Putamen (tissue), 1 donor: ENCODE measurements around the gene SSBP3.

Source experiments
- DNase-seq: peaks from one replicate; pipeline ENCODE4 v3.0.0-alpha.2; 2016; ENCODE audit warnings: low spot score

The SSBP3 gene

DNA sequence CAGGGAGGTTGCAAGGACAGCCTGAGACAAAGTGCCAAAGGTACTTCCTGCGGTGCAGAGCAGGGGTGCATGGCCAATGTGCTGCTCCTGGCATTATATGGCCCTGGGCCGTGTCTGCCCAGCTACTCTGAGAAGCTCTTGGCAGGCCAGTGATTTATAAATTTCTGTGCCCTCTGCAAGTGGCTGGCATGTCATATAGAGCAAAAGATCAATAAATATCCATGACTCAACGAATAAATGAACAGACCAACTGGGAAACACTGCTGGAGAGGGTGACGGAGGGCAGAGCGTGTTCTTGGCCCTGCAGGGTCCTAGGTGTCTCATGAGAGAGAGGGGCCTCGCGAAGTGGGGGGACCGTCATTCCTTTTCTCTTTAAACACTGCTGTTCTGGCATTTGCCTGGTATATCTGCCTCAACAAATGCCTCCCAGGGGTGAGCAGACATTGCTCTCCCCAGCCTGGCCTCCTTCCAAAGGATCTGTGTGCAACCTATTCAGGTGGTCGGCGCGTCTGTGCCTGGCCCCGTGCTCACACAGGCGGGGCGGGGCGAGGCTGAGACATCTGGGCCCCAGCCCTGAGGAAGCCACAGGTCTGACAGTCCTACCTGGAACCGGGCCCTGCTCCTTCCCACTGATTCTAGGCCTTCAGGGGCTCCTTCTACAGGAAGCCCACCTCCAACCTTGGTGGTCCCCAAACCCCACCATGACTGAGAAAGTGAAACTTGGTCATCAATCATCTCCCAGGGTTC, 123.9 kb downstream of the SSBP3 start:
- no peak for DNase-seq

DNA sequence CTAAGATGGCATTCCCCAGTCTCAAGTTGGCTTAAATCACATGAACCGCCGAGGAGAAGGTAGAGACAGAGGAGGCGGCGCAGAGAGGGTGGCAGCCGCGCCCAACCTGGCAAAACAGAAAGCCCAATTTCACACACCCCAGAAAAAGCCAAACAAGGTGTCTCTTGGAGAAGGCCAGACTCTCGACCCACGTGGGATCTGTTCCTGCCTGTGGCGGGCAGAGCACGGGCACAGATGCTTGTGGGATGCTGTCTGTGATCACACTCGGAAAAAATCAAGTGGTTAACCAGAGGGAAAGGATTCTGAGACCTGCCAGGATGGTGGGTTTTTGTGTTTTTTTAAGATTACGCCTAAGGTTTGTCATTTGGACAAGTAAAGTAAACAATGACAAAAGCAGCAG, 125.5 kb downstream of the SSBP3 start:
- DNase-seq, result no peak

DNA sequence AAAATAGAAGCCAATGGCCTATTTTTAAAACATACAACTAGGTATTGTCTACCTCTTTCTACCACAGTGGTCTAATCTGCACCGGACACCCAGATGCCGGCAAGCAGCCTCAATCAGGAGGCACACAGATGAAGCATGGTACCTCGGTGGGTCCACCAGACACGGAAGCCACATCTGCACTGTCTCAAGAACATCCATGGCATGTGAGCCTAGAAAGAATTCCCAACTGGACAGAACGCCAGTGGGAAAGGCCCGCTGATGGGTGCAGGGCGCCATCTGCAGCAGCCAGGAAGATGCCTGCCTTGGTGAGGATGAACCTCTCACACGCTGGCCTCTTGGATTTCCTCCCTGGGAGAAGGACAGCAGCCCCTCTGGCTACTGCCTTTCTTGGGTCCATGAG, 126.7 kb downstream of the SSBP3 start:
- DNase-seq, result no peak

DNA sequence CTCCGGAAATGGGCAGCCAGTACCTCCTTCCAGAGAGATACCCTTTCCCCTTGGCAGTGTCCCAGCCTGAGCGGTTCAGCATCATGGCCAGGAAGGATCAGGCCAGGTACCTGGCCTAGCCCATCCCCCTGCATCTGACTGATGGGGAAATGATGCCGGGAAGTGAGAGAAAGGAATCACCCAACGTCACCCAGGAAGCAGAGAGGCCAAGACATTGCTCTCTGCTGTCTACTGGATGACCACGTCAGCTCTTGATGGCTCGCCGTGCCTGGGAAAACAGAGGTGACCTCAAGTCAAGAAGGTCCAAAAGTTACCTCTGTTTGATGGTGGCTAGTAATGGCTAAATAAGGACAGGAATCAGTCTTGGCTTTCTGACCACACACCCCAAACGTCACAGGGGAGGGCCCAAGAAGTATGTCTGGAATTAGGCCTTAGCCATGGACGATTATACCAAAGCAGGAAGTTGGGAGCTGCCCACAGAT, 127.2 kb downstream of the SSBP3 start:
- no peak for DNase-seq

DNA sequence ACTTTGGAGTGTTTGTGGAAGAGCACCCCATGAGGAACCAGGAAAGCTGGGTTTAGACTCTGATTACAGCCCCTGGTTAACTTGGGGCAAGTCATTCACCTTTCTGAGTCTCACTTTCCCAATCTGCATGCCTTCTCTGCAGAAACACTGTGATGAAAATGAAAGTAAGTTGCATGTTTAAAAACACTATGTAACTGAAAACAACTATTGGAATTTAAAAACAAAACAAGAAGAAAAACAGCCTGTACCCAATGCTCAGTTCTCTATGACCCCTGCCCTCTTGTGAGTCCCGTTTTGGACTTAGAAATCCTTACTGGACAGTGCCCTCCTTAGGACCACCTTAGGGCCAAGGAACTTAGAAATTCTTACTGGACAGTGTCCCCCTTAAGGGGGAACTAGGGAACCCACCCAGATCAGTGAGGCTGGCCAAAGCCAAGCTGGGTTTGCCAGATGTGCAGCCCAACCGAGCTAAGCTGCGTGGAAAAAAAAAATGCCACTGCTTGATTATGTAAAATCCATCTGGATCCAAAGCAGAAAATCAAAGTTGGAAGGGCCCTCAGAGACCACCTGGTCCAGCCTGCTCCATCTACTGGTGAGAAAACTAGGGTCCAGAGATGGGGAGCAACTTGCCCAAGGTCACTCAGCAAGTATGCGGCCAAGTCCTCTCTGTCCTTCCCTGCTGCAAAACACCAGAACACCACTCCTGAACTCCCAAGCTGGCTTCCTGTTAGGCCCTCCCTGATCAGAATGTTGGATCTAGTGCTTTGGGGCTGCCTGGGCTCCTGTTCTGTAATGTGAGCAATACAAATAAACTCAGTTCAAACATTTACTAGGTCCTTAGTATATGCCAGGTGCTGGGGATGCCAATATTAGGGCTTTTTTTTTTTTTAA, 128.5 kb downstream of the SSBP3 start:
- no peak for DNase-seq

DNA sequence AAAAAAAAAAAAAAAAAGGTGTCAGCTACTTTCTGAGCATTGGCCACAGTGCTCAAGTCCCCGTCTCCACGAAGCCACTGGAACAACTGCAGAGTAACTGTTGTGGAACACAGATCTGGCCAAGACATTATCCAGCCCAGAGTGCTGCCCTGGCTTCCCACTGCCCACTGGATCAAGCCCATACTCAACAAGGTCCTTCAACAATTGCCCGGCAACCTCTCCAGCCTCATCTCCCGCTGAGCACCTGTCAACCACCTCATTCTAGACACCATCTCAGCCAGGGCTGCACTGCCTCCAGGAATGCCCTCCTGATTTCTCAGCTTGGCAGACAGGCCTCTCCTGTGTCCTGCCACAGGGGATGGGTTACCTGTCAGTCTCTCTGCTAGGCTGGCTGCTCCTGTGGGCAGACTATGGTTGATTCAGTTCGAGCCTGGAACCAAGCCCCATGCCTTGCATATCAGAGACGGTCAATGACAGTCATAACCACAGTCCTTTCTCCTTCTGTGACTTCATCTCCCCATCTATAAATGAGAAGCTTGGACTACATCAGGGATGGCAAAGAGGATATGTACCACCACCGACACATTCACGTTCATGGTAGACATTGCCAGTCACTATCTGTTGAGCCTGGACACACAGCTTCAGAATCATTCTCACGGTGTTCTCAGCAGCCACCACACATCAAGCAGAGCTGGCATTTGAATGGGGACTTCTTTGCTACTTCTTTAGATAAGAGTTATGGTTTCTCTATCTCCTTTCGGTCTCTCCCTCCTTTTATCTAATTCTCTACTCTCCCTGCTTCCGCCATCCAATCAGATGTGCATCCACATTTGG, 129.4 kb downstream of the SSBP3 start:
- DNase-seq, result no peak

DNA sequence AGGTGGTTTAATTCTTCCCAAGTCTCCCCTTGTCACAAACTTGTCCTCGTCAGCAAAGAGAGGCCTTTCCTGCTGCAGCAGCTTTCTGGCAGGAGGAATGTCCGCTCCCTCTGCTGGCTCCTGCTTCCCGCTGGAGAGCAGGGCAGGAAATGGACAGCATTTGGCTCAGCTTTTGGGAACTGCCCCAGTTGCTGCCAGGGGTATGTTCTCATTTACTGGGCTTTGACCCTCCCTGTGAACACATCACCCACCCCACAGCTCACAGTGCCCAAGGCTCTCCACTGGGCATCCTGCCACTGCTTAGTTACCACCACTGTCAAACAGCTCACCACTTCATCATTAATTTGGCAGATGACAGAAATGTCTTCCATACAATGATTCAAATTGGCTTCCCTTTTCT, 130.8 kb downstream of the SSBP3 start:
- no peak for DNase-seq

DNA sequence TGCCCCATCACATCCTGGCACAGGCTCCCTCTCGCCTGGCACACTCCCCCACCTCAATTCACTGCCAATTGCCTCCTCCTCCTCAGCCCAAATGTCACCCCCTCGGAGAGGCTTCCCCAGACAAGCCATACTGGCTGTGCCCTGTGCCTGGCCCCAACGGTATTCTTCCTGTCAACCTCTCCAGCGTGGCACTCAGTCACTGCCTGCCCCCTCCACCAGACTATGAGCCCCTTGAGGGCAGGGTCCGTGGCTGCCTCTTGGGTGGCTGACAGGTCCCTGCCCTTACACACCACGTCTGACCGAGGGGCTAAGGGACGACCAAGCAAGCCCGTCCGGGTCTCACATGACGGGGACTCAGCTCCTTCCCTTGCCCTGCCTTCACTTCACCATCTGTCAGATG, 131.3 kb downstream of the SSBP3 start:
- no peak for DNase-seq

DNA sequence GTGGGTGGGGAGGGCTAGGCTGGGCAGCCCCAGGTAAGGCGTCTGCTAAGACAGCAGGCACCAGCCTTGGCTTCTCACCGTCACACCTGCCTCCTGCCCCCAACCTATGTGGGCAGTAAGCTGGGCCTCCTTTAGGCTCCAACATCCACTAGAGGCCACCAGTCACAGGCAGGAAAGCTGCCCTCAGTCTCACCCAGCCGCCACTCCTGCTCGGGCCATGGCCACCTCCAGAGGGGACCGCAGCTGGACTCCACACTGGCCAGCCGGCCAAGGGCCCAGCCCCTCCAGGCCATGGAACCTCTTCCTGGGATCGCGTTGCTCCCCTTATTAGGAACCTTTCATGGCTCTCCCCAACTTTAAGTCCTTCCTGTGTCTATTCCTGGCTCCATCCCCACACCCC, 131.7 kb downstream of the SSBP3 start:
- no peak for DNase-seq

DNA sequence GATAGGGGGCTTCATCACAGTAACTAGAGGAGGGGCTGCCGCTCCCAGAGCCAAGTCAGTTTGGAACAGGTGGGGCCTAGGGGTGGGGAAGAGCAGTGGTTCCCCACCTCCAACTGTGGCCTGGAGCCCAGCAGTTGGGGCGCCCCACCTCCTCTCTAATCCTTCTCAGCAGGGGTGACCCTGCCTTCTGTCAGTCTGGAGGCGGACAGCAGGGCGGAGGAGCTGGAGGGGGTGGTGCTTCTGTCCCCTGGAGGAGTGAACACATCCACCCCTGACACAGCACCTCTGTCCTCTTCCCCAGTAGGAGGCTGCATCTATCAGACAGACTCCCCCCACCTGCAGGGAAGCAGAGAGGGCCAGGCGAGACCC, 132.4 kb downstream of the SSBP3 start:
- DNase-seq, result no peak

DNA sequence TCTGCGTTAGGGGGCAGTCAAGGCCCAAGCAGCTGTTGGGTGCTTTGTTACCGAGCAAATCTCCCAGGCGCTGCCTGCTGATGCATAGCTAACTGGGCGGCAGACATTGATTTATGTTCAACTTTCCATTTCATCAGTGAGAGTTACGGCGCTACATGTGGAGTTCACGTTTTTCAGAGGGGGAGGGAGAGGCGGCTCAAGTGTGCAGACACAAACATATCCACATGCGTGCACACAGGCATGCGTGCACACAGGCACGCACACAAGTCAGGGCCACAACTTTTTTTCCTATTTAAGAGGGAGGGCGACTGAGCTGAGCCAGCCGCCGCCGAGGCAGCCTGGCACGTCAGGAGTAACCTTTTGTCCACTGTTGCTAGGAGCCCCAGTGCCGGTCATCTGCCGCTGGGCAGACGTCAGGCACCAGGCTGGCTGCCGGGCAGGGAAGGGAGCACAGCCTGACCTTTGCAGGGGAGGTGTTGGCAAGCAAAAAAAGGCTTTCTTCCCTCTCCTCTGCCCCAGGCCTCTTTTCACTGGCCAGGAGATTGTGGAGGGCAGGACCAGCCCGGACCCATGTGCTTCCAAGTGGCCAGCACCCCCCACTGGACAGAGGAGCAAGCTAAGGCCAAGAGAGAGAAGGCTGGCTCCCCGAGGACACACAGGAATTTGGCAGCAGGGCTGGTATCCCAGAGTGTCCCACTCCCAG, 133.0 kb downstream of the SSBP3 start:
- DNase-seq, result peak; percentile 75

DNA sequence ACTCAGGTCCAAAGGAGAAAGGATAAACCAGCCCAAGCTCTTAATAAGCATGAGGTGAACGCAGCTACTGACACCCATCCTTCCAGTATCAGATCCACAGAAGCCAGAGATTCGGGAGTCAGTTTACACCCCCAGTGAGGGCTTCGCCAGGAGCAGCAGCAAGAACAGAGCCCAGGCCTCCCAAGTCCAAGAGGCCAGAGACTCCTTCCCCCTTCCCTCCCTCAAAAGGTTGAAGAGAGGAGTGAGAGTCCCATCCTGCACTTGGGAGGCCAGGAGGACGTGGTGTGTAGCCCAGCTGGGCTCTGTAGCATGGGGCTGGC, 133.5 kb downstream of the SSBP3 start:
- no peak for DNase-seq

DNA sequence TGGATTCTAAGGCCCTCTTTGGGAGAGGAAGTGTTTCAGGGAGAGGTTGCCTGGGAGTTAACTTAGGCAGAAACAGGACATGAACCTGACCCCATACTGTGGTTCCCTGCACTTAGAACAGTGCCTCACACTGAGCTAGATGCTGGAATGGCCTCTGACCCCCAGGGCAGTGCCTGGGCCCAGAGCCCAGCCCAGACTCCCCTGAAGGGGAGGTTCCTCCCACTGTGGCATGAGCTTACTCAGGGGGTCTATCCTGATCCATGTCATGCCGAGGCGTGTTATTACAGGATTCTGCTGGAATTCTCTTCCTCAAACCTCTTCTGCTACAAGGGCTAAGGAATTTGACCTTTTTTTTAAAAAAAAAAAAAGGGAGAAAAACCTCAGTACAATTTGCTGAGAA, 134.1 kb downstream of the SSBP3 start:
- DNase-seq, result no peak

DNA sequence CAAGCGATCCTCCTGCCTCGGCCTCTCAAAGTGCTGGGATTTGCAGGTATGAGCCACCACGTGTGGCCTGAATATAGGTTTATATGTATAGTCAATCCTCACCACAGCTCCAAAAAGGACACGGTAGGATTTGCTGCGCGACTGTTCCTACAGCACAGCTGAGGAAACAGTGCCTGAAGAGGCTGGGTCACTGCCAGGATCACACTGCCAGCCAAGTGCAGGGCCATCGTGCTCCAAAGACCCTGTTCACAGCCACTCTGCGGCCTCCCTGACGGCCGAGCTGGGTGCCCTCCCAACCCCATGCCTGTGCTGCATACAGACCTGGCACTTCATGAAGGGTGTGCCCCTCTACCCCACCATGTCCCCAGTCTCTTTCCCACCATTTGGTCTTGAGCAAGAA, 134.9 kb downstream of the SSBP3 start:
- DNase-seq, result no peak

DNA sequence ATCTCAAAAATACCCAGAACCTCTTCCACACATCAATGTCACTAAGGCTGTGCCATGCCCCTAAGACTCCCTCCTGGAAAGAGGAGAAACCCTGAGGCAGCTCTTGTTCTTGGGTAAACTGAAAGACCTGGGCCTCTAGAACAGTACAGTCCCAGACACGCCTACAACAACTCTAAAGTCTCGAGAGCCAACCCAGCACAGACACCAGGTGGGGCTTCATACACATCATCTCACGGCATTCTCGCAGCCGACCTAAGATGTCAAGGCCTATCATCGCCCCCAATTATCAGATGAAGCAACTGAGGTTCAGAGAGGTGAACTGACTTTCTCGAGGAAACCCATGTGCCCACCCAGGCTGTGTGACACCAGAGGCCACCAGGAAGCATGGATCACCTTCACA, 135.7 kb downstream of the SSBP3 start:
- no peak for DNase-seq

DNA sequence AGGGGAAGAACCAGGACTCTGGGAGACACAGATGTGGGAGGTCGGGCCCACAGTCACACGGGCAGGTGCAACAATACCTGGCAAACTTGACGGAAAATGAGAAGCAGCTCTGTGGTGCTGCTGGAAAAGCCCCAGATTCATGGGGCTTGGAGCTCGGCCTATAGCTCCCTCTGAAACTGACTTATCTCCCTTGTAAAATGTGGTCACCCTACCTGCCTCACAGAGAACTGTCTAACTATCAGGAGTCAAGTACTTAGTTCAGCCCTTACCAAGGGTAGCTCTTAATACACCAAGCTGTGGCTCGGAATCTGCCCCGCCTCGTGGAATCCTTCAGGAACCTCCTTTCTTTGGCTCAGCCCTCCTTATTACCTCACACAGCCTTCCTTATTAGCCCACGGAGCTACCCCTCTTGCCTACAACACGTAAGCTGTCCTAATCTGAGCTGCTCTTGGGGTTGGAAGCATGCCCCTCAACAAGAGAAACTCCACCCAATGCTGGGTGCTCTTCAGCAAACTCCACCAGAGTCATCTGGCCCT, 137.4 kb downstream of the SSBP3 start:
- DNase-seq, result no peak

DNA sequence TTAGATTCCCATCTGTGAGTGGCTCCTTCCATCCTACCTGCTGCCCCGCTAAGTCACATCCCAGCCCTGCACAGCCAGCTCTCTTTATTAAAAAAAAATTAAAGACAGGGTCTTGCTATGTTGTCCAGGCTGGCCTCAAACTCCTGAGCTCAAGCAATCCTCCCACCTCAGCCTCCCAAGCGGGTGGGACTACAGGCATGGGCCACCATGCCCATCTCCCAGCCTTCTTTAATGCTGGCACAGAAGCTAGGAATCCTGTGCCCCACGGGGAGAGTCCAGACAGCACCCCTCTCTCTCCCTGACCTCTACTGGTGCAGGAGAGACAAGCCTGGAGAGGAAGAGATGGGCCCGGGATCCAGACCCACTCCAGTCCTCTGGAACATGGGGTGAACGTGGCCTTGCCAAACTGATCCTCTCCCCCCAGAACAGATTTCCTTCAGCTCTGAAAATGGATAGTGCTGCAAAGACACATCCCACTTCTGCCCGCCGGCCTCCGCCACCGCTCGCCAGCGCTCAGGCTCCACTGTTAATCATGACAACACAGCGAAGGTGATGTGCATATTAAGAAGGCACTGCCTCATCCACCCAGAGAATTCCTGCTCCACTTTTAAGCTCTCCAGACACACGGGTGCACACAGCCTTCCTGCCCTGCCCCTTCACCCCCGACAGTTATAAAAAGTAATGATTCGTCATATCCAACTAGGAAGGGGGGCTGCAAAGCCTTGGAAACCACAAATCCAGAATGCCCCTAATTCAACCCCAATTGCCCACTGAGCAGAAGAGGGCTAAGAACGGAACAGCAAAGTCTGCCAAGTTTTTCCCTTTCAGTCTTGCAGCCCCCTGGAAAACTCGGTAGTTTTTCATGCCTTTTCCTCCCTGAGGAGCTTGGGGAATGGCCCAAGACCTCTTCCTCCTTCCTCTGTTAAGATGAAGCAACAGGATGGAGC, 138.1 kb downstream of the SSBP3 start:
- no peak for DNase-seq

DNA sequence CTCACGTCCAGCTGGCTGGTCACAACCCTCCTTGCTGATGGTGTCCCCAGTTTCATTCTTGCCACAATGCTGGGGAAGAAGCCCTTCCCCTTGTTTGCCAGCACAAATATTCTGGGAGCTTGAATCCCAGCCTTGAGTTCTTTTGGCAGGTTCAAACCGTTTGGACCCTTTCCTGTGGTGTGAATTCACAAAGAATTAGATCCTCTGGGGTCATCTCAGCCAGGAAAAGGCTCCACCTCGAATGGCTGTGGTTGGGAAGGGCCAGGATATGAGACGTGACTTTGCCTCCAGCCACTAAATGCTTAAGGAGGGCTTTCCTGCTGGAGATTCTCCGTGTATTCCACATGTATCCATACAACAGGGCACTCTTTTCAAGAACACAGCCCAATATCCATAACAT, 139.3 kb downstream of the SSBP3 start:
- no peak for DNase-seq

DNA sequence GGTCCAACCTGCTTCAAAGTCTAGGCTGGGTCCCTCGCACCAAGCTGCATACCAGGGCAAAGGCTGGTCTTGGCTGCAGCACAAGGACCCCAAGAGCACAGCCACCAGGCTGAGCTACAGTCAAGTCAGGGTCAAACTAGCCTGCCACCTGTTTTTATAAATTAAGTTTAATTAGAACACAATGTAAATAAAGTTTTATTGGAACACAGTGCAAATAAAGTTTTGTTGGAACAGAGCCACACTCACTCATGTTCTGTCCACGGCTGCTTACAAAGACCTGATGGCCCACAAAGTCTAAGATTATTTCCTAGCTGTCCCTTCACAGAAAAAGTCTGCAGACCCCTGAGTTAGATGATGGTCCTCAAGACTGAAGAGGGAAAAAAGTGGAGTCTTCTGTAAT, 140.0 kb downstream of the SSBP3 start:
- no peak for DNase-seq

DNA sequence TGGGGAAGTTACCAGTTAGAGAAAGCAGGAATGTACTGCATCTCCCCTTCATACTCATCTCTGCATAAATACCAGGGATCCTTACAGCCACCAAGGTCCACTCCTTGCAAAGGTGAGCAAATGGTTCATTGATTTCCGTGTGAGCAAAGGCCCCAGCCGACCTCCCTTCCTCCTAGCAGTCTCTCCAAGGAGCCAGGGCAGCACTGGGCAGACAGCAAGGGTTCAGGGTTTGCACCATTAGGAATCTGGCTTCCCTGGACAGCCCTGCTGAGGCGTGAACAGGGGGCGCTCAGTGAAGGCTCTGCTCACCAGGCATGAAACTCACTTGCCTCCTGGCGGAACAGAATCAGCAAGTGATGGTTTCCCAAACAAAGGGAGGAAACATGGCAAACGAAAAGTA, 140.5 kb downstream of the SSBP3 start:
- DNase-seq, result no peak

DNA sequence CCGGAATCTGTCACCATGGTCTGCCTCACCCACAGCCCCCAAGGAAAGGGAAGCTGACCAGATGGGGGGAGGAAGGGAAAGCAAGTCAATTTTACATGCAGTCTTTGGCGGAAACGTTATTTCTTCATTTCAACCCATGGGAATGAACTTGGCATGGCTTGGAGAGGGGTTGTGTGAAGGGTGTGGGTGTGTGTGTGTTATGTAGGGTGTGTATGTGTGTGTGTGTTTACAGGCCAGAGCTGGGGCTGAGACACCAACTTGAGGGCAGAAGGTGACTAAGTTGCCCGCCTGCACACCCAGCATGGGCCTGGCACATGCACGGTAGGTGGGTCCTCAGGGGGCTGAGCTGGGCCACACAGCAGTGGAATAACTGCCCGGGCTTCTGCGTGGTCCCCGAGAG, 141.1 kb downstream of the SSBP3 start:
- DNase-seq, result no peak
